IMR-90 (cell line): ENCODE results near the gene MRGPRE. TPM values are rescaled to one million over a fixed set of nuclear protein-coding genes. Genes with fewer than 3 reads are reported as not detected.

Experiments
- ATAC-seq: fragments of 200-7000 bp; cut with Tn5 transposase; 2 replicates; pipeline ENCODE4 v1.9.1; 2020; ENCODE audit warnings: low read depth, mild to moderate bottlenecking, moderate library complexity
- BruUV-seq: library from RNA; stranded (reverse); fragments of 400-500 nt; replicated peaks from 2 replicates; lab custom pipeline; 2021; lab: Mats Ljungman, UMichigan
- CTCF ChIA-PET: fragments of 300-600 bp; formaldehyde crosslinking; extraction: SDS; loops from one replicate; lab custom pipeline; 2021; ENCODE audit warnings: antibody characterized with exemption; lab: Yijun Ruan, JAX
- POLR2A ChIA-PET: fragments of 300-600 bp; sonication (Branson Sonifier 250); formaldehyde crosslinking; loops from one replicate; lab custom pipeline; 2022; ENCODE audit warnings: antibody characterized with exemption; ENCODE audit not compliant: unreplicated experiment; lab: Charles Lee
- DNase-seq: peaks from one replicate; pipeline ENCODE4 v3.0.0; 2013
- H2AFZ ChIP-seq: replicated peaks from 2 replicates; pipeline ENCODE3; 2013; ENCODE audit warnings: low read length, mild to moderate bottlenecking; ENCODE audit not compliant: poor library complexity
- H2AK5ac ChIP-seq: 2 replicates; pipeline ENCODE4 v1.6.1; 2013; ENCODE audit warnings: low read depth, low read length, inconsistent platforms
- H2AK9ac ChIP-seq: replicated peaks from 2 replicates; pipeline ENCODE3; 2013; ENCODE audit warnings: mild to moderate bottlenecking, low read depth, low read length, moderate library complexity; ENCODE audit not compliant: poor library complexity
- H2BK120ac ChIP-seq: 2 replicates; pipeline ENCODE4 v1.6.1; 2013; ENCODE audit warnings: low read depth, low read length, inconsistent platforms
- H2BK15ac ChIP-seq: 3 replicates; pipeline ENCODE4 v1.6.1; 2013; ENCODE audit warnings: low read depth, low read length, inconsistent platforms
- H2BK20ac ChIP-seq: 2 replicates; pipeline ENCODE4 v1.6.1; 2013; ENCODE audit warnings: low read depth, mild to moderate bottlenecking, inconsistent platforms, low read length, moderate library complexity
- H2BK5ac ChIP-seq: 2 replicates; pipeline ENCODE4 v1.6.1; 2013; ENCODE audit warnings: mild to moderate bottlenecking, low read depth, low read length, inconsistent platforms; ENCODE audit not compliant: poor library complexity, severe bottlenecking
- H3K14ac ChIP-seq: replicated peaks from 2 replicates; pipeline ENCODE4 v1.6.1; 2013; ENCODE audit warnings: low read depth, low read length, inconsistent platforms
- H3K18ac ChIP-seq: 2 replicates; pipeline ENCODE4 v1.6.1; 2013; ENCODE audit warnings: low read depth, low read length, control low read depth
- H3K23ac ChIP-seq: 2 replicates; pipeline ENCODE4 v1.6.1; 2013; ENCODE audit warnings: low read depth, low read length, inconsistent platforms
- H3K27ac ChIP-seq: 2 replicates; pipeline ENCODE4 v1.5.1; 2013; ENCODE audit warnings: mild to moderate bottlenecking, control low read depth, low read length; ENCODE audit not compliant: insufficient read depth
- H3K27me3 ChIP-seq: 2 replicates; pipeline ENCODE4 v1.6.1; 2013; ENCODE audit warnings: low read length; ENCODE audit not compliant: control insufficient read depth, insufficient read depth
- H3K36me3 ChIP-seq: 2 replicates; pipeline ENCODE4 v1.6.1; 2013; ENCODE audit warnings: low read length, mixed read lengths; ENCODE audit not compliant: control insufficient read depth, insufficient read depth
- H3K4ac ChIP-seq: 2 replicates; pipeline ENCODE4 v1.6.1; 2013; ENCODE audit warnings: low read depth, low read length, inconsistent platforms
- H3K4me1 ChIP-seq: 2 replicates; pipeline ENCODE4 v1.6.1; 2013; ENCODE audit warnings: low read length, mixed read lengths; ENCODE audit not compliant: control insufficient read depth, insufficient read depth
- H3K4me2 ChIP-seq: 2 replicates; pipeline ENCODE4 v1.6.1; 2013; ENCODE audit warnings: low read depth, mild to moderate bottlenecking, control low read depth, low read length, moderate library complexity
- H3K4me3 ChIP-seq: 2 replicates; pipeline ENCODE4 v1.5.1; 2013; ENCODE audit warnings: low read depth, mild to moderate bottlenecking, control low read depth, low read length, moderate library complexity; ENCODE audit not compliant: insufficient read depth
- H3K56ac ChIP-seq: 2 replicates; pipeline ENCODE4 v1.6.1; 2013; ENCODE audit warnings: low read length, inconsistent platforms; ENCODE audit not compliant: insufficient read depth; ENCODE audit errors: extremely low read depth
- H3K79me1 ChIP-seq, 2 experiments: 2 replicates each; pipeline ENCODE4 v1.6.1; 2013; ENCODE audit warnings: low read length in 2 of 2, inconsistent platforms in 1 of 2, low read depth in 1 of 2
- H3K9ac ChIP-seq: 2 replicates; pipeline ENCODE4 v1.6.1; 2013; ENCODE audit warnings: low read depth, low read length, control low read depth
- H3K9me1 ChIP-seq: 2 replicates; pipeline ENCODE4 v1.6.1; 2013; ENCODE audit warnings: low read length, inconsistent platforms; ENCODE audit not compliant: insufficient read depth
- H3K9me3 ChIP-seq: 2 replicates; pipeline ENCODE4 v1.6.1; 2013; ENCODE audit warnings: low read length; ENCODE audit not compliant: control insufficient read depth, insufficient read depth
- H4K20me1 ChIP-seq: 2 replicates; pipeline ENCODE4 v1.6.1; 2013; ENCODE audit warnings: low read length, inconsistent platforms; ENCODE audit not compliant: insufficient read depth
- H4K5ac ChIP-seq: 2 replicates; pipeline ENCODE4 v1.6.1; 2013; ENCODE audit warnings: mild to moderate bottlenecking, low read depth, low read length, control low read depth
- H4K8ac ChIP-seq, 2 experiments: 2 replicates each; pipeline ENCODE4 v1.6.1; 2013; ENCODE audit warnings: low read depth in 2 of 2, low read length in 2 of 2, control low read depth in 1 of 2, inconsistent platforms in 1 of 2
- H4K91ac ChIP-seq: 2 replicates; pipeline ENCODE4 v1.6.1; 2013; ENCODE audit warnings: low read depth, low read length, inconsistent platforms; ENCODE audit not compliant: insufficient read depth
- BHLHE40 ChIP-seq: fragments of 150-350 bp; IDR thresholded peaks from 2 replicates; pipeline ENCODE4 v1.6.1; 2016; ENCODE audit warnings: mild to moderate bottlenecking, low read depth, low read length
- CEBPB ChIP-seq: IDR thresholded peaks from 2 replicates; pipeline ENCODE4 v1.6.1; 2012; ENCODE audit warnings: low read depth, low read length, improper control_type of control experiment
- CHD1 ChIP-seq: IDR thresholded peaks from 2 replicates; pipeline ENCODE4 v1.6.1; 2012; ENCODE audit warnings: low read depth, low read length, improper control_type of control experiment
- CTCF ChIP-seq: conservative IDR thresholded peaks from 2 replicates; pipeline ENCODE4 v1.5.1; 2012; ENCODE audit warnings: mild to moderate bottlenecking, low read depth, low read length, improper control_type of control experiment
- ELK1 ChIP-seq: fragments of 150-350 bp; IDR thresholded peaks from 2 replicates; pipeline ENCODE4 v1.6.1; 2016; ENCODE audit warnings: low read depth, mild to moderate bottlenecking, low read length, moderate library complexity, borderline replicate concordance
- MAFK ChIP-seq: IDR thresholded peaks from 2 replicates; pipeline ENCODE4 v1.6.1; 2012; ENCODE audit warnings: low read depth, low read length, improper control_type of control experiment
- MAZ ChIP-seq: IDR thresholded peaks from 2 replicates; pipeline ENCODE4 v1.6.1; 2012; ENCODE audit warnings: low read depth, mild to moderate bottlenecking, low read length, improper control_type of control experiment, moderate library complexity, borderline replicate concordance
- MXI1 ChIP-seq: IDR thresholded peaks from 2 replicates; pipeline ENCODE4 v1.6.1; 2012; ENCODE audit warnings: low read depth, mild to moderate bottlenecking, low read length, moderate library complexity, borderline replicate concordance
- NFE2L2 ChIP-seq: fragments of 150-350 bp; IDR thresholded peaks from 2 replicates; pipeline ENCODE4 v1.6.1; 2016; ENCODE audit warnings: low read depth, mild to moderate bottlenecking, low read length
- POLR2A ChIP-seq: IDR thresholded peaks from 2 replicates; pipeline ENCODE4 v1.6.1; 2012; ENCODE audit warnings: mild to moderate bottlenecking, low read depth, low read length
- RAD21 ChIP-seq: IDR thresholded peaks from 2 replicates; pipeline ENCODE4 v1.6.1; 2012; ENCODE audit warnings: low read length, improper control_type of control experiment
- RCOR1 ChIP-seq: IDR thresholded peaks from 2 replicates; pipeline ENCODE4 v1.6.1; 2012; ENCODE audit warnings: mild to moderate bottlenecking, low read length, improper control_type of control experiment; ENCODE audit not compliant: insufficient replicate concordance
- RFX5 ChIP-seq: IDR thresholded peaks from 2 replicates; pipeline ENCODE4 v1.8.0; 2012; ENCODE audit warnings: low read depth, mild to moderate bottlenecking, low read length, moderate library complexity
- SMC3 ChIP-seq: fragments of 150-350 bp; IDR thresholded peaks from 2 replicates; pipeline ENCODE4 v1.6.1; 2016; ENCODE audit warnings: low read depth, mild to moderate bottlenecking, antibody characterized with exemption, low read length, moderate library complexity
- USF2 ChIP-seq: fragments of 150-350 bp; IDR thresholded peaks from 2 replicates; pipeline ENCODE4 v1.6.1; 2017; ENCODE audit warnings: mild to moderate bottlenecking, antibody characterized with exemption, low read length, low read depth
- WGBS, 2 experiments: methylation state at CpG; one replicate each; pipeline versions ENCODE4 v1.1.5 to v1.1.7; 2013; ENCODE audit warnings: missing lambda C conversion rate in 2 of 2; ENCODE audit not compliant: insufficient read length in 1 of 2; ENCODE audit errors: extremely low coverage in 2 of 2; 5-methylcytosine and 5-hydroxymethylcytosine counted together
- dilution Hi-C: fragments of 300-500 bp; cut with HindIII; formaldehyde crosslinking; loops from one replicate; pipeline ENCODE4 v1.14.3; 2018; ENCODE audit warnings: low sequenced_read_pairs; ENCODE audit not compliant: unreplicated experiment
- in situ Hi-C: fragments of 300-500 bp; cut with MboI; formaldehyde crosslinking; loops from 3 replicates; pipeline ENCODE4 v1.14.3; 2019; ENCODE audit warnings: low sequenced_read_pairs, inconsistent platforms, mixed read lengths
- intact Hi-C: fragments of 100-400 bp; cut with micrococcal nuclease; formaldehyde crosslinking; loops from 2 replicates; pipeline ENCODE4 v1.10.0; 2022
- polyA plus RNA-seq, 3 experiments: library from polyadenylated mRNA; depleted of rRNA; stranded (reverse); fragments of >200 nt; gene quantifications; 2 replicates each; pipeline ENCODE4 v1.2.3, GENCODE V29; 2012; ENCODE audit warnings: low replicate concordance in 1 of 3
- total RNA-seq: library from RNA; depleted of rRNA; stranded (reverse); fragments of >200 nt; gene quantifications from 2 replicates; pipeline ENCODE4 v1.2.3, GENCODE V29; 2012

MRGPRE gene
- total and polyA plus RNA-seq, 2 of the 4 experiments (the other 2 are of a cell fraction): not detected

- H3K79me1 ChIP-seq: no peaks in the 10 kb centered on the region
- 83% methylated on average over 6 of the region's 24 CpGs; no CpG with 5 or more reads in 1 of the 2 experiments for WGBS, 2 experiments
- H3K27me3 ChIP-seq: peaks cover 70% of the 10 kb centered on the region
- H2BK120ac ChIP-seq: no peak overlapping the region
- H3K27ac ChIP-seq: no peak overlapping the region
- H3K36me3 ChIP-seq: no peaks in the 10 kb centered on the region
- H3K4ac ChIP-seq: no peak overlapping the region
- H4K8ac ChIP-seq: no peak overlapping the region
- no peak overlapping the region for H3K9ac ChIP-seq
- H2AK9ac ChIP-seq: no peak overlapping the region
- BruUV-seq: no TSS peak
- in situ Hi-C loops (no loop called here), intact Hi-C loops (no loop called here), dilution Hi-C loops (no loop called here)
- no peak overlapping the region for H2BK15ac ChIP-seq
- ChIA-PET POLR2A (no interaction called here), CTCF (no interaction called here)
- no peak overlapping the region for H3K4me2 ChIP-seq
- H3K4me1 ChIP-seq: no peaks in the 10 kb centered on the region; the same call in 1 of the 2 replicates
- no peak overlapping the region for H3K56ac ChIP-seq
- H3K14ac ChIP-seq: no peak overlapping the region
- no peak overlapping the region for H2BK5ac ChIP-seq
- DNase-seq: no peak
- H3K18ac ChIP-seq: no peak overlapping the region
- H2AFZ ChIP-seq: no peak overlapping the region
- H4K91ac ChIP-seq: no peak overlapping the region
- no peaks in the 10 kb centered on the region for H3K9me3 ChIP-seq
- no peak for ATAC-seq
- no peak overlapping the region for H2AK5ac ChIP-seq
- H3K4me3 ChIP-seq: no peak overlapping the region
- H4K5ac ChIP-seq: no peak overlapping the region
- H3K9me1 ChIP-seq: no peaks in the 10 kb centered on the region
- H4K20me1 ChIP-seq: no peaks in the 10 kb centered on the region
- H2BK20ac ChIP-seq: no peak overlapping the region
- H3K23ac ChIP-seq: no peak overlapping the region
- TF ChIP-seq MXI1: no peak
- no peak for TF ChIP-seq CHD1
- TF ChIP-seq CEBPB: no peak
- no peak for TF ChIP-seq SMC3
- TF ChIP-seq POLR2A: no peak
- TF ChIP-seq RAD21: no peak
- TF ChIP-seq CTCF: no peak
- TF ChIP-seq MAFK: no peak
- no peak for TF ChIP-seq RCOR1
- TF ChIP-seq MAZ: no peak
- TF ChIP-seq ELK1: no peak
- no peak for TF ChIP-seq USF2
- TF ChIP-seq RFX5: no peak
- TF ChIP-seq BHLHE40: no peak
- TF ChIP-seq NFE2L2: no peak
Observed at GRCh38 chr11:3204141-3205015, 27.8 kb downstream of the MRGPRE start.
